Ovary (tissue), 9 donors: Measurements from ENCODE around the gene PIERCE2. TPM values are rescaled to one million over a fixed set of nuclear protein-coding genes. Genes with fewer than 3 reads are reported as not detected.
"Not testable (repeated sequence)": the region's sequence is repeated elsewhere in the genome, so short reads cannot be mapped to it uniquely, and the experiment has no call there.

Source experiments
- DNase-seq, 5 donors: peaks; one replicate each; pipeline ENCODE4 v3.0.0-alpha.2; 2019 to 2020
- H3K27ac ChIP-seq, 2 donors: fragments of 200-600 bp; one replicate each; pipeline versions ENCODE4 v1.5.1 to v1.8.0; 2019 to 2022
- H3K27me3 ChIP-seq: fragments of 200-600 bp; one replicate; pipeline ENCODE4 v1.8.0; 2022
- H3K36me3 ChIP-seq: fragments of 200-600 bp; sonication (generic); one replicate; pipeline ENCODE4 v1.5.1; 2019
- H3K4me1 ChIP-seq: one replicate; pipeline ENCODE4 v1.8.1; 2013; ENCODE audit warnings: mild to moderate bottlenecking, moderate library complexity; ENCODE audit not compliant: insufficient read depth
- H3K4me3 ChIP-seq: fragments of 200-600 bp; sonication (generic); one replicate; pipeline ENCODE4 v1.5.1; 2017
- H3K9me3 ChIP-seq, 2 donors: fragments of 200-600 bp in 1 of 2; sonication (generic) in 1 of 2; one replicate each; pipeline versions ENCODE4 v1.5.1 to v1.8.1; 2013 to 2019; ENCODE audit warnings: mild to moderate bottlenecking in 1 of 2, moderate library complexity in 1 of 2
- EP300 ChIP-seq: sonication (generic); formaldehyde crosslinking; IDR thresholded peaks from one replicate; pipeline ENCODE4 v1.6.1; 2017; ENCODE audit warnings: antibody characterized with exemption
- POLR2A ChIP-seq: fragments of 450-650 bp; IDR thresholded peaks from one replicate; pipeline ENCODE4 v1.6.1; 2017; ENCODE audit warnings: antibody characterized with exemption, mild to moderate bottlenecking, moderate library complexity
- WGBS, 3 donors: extraction: QIAGEN DNeasy Blood & Tissue Kit in 1 of 3; methylation state at CpG; one replicate each; pipeline versions ENCODE4 v1.1.5 to v1.1.7; 2013 to 2017; 5-methylcytosine and 5-hydroxymethylcytosine counted together
- intact Hi-C, 4 donors: fragments of 100-400 bp; cut with DNase I; formaldehyde crosslinking; loops; one replicate each; pipeline versions ENCODE4 v1.11.0 to v1.15.1; 2022 to 2023
- polyA plus RNA-seq, 2 donors: library from polyadenylated mRNA; stranded (reverse); fragments of 200-250 nt in 1 of 2; fragments of 350-450 nt in 1 of 2; fragmentation: Illumina TruSeq in 1 of 2; extraction: RNeasy Lipid Tissue Mini Kit (QIAGEN cat#74804) in 1 of 2; gene quantifications; one replicate each; pipeline ENCODE4 v1.2.3, GENCODE V29; 2013 to 2014
- total RNA-seq, 7 donors: library from RNA; depleted of rRNA in 2 of 7; stranded (reverse); fragments of >200 nt in 2 of 7; fragmentation: NEBNext Ultra II Directional in 3 of 7; extraction: Animal tissue kit (Norgen Biotek cat#: 25700) in 3 of 7; gene quantifications; one replicate each; pipeline versions ENCODE4 v1.1.0 to v1.2.4, GENCODE V29; 2016 to 2023
- TF ChIP-seq, protein P1 (sequence below), 3 donors: fragments of 450-650 bp in 2 of 3; fragments of 200-600 bp in 1 of 3; IDR thresholded peaks; one replicate each; pipeline versions ENCODE4 v1.5.1 to v1.8.0; 2016 to 2022; ENCODE audit warnings: antibody characterized with exemption in 3 of 3, mild to moderate bottlenecking in 1 of 3
- donor health status: DM: no; HTN: no; CAD: no; lungs with moderate emphysema.
- donor health status: DM: no; HTN: no; CAD: no.
- donor health status: Bipolar disorder and iron deficiency.
- donor health status: DM: yes; HTN: yes; CAD: no.
- donor health status: DM: no; HTN: no; CAD: no.
- donor health status: DM: yes; HTN: yes; CAD: no.

PIERCE2 gene
- total and polyA plus RNA-seq, 9 donors, result 0.35 to 3.9 (median 1.6) TPM

GRCh38 chr15:55398243-55398642, 10.1 kb upstream of the PIERCE2 start:
- Histone ChIP-seq H3K27me3 (no peaks in the 10 kb centered on the region), H3K9me3 (no peaks in the 10 kb centered on the region), H3K36me3 (no peaks in the 10 kb centered on the region), H3K4me3 (no peak overlapping the region), H3K4me1 (no peaks in the 10 kb centered on the region), H3K27ac (no peak overlapping the region)
- no peak for TF ChIP-seq EP300
- TF ChIP-seq POLR2A, result no peak
- TF ChIP-seq, protein P1, sequence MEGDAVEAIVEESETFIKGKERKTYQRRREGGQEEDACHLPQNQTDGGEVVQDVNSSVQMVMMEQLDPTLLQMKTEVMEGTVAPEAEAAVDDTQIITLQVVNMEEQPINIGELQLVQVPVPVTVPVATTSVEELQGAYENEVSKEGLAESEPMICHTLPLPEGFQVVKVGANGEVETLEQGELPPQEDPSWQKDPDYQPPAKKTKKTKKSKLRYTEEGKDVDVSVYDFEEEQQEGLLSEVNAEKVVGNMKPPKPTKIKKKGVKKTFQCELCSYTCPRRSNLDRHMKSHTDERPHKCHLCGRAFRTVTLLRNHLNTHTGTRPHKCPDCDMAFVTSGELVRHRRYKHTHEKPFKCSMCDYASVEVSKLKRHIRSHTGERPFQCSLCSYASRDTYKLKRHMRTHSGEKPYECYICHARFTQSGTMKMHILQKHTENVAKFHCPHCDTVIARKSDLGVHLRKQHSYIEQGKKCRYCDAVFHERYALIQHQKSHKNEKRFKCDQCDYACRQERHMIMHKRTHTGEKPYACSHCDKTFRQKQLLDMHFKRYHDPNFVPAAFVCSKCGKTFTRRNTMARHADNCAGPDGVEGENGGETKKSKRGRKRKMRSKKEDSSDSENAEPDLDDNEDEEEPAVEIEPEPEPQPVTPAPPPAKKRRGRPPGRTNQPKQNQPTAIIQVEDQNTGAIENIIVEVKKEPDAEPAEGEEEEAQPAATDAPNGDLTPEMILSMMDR (IDR thresholded peaks at IDR 0.05), result no peak
- DNase-seq, result no peak
- intact Hi-C loops, result no loop called here
- WGBS, 3 donors, result 92 to 93% (median 92%) methylated on average over 5 of the region's 5 CpGs

GRCh38 chr15:55400050-55400449, 8.2 kb upstream of the PIERCE2 start:
- intact Hi-C loops, H3K4me1 ChIP-seq, H3K36me3 ChIP-seq, H3K9me3 ChIP-seq, H3K27ac ChIP-seq, H3K27me3 ChIP-seq, DNase-seq, H3K4me3 ChIP-seq: not testable (repeated sequence)
- WGBS, 3 donors, result 85 to 95% (median 85%) methylated on average over 8 of the region's 8 CpGs

DNA sequence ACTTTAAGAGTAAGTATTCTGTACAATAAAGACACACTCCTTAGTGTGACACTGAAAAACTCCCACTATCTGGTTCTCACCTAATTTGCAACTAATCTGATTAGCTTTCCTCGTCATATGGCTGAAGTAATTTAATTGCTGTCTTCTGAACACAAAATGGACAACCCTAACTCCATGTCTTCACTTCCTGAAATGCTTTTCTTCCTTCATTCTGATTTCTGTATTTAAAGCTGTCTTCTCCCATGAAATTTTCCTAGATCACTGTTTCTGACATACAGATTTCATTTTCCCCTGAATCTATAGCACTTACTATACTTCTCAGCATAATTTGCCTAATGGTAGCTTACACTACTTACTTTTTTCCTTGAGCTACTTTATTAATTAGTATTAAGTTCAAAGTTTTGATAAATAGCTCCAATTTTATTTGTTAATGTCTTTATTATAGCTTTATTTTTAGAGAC, 6.5 kb upstream of the PIERCE2 start:
- no peaks in the 10 kb centered on the region for H3K9me3 ChIP-seq
- no peaks in the 10 kb centered on the region for H3K27me3 ChIP-seq
- WGBS, 3 donors, result 88 to 94% (median 90%) methylated on average over 1 of the region's 1 CpG
- H3K4me1 ChIP-seq, result no peaks in the 10 kb centered on the region
- H3K4me3 ChIP-seq, result no peak overlapping the region
- DNase-seq, result no peak
- no peaks in the 10 kb centered on the region for H3K36me3 ChIP-seq
- intact Hi-C loops, result no loop called here
- TF ChIP-seq POLR2A, result no peak
- TF ChIP-seq, protein P1 (IDR thresholded peaks at IDR 0.05), result no peak
- no peak for TF ChIP-seq EP300
- H3K27ac ChIP-seq, result no peak overlapping the region

DNA sequence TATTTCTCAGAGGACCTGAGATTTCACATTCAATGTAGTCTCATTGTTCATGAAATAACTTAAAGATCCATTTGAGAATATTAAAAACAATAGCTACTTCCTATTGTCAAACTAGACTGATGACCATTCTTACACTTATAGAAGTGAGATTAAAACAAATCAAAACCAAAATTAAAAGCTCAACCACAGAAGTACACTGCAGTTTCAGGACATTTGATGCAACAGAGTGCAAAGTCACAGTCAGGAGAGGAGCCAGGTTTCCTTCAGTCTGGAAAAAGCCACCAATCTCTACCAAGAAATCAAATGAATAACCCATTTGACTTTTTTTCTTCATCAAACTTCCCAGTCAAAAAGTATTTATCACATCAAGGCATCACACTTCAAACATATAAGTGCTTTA, 5.6 kb upstream of the PIERCE2 start:
- intact Hi-C loops, result no loop called here
- Histone ChIP-seq H3K9me3 (no peaks in the 10 kb centered on the region), H3K4me3 (no peak overlapping the region), H3K27me3 (no peaks in the 10 kb centered on the region), H3K27ac (no peak overlapping the region), H3K36me3 (no peaks in the 10 kb centered on the region), H3K4me1 (no peaks in the 10 kb centered on the region)
- DNase-seq, result no peak
- TF ChIP-seq POLR2A (no peak), EP300 (no peak)
- TF ChIP-seq, protein P1 (IDR thresholded peaks at IDR 0.05), result no peak

GRCh38 chr15:55403531-55403930, 4.8 kb upstream of the PIERCE2 start:
- no peak overlapping the region for H3K27ac ChIP-seq
- no peak overlapping the region for H3K4me3 ChIP-seq
- no peaks in the 10 kb centered on the region for H3K27me3 ChIP-seq
- H3K4me1 ChIP-seq, result no peaks in the 10 kb centered on the region
- intact Hi-C loops, result no loop called here
- TF ChIP-seq, protein P1 (IDR thresholded peaks at IDR 0.05), result no peak
- TF ChIP-seq POLR2A (no peak), EP300 (no peak)
- no peak for DNase-seq
- no peaks in the 10 kb centered on the region for H3K9me3 ChIP-seq
- no peaks in the 10 kb centered on the region for H3K36me3 ChIP-seq
